Ishikawa (cell line): ENCODE results near the gene ATRNL1.

Experiments
- CREB1 ChIP-seq: IDR thresholded peaks from 2 replicates; pipeline ENCODE4 v1.6.1; 2012; ENCODE audit warnings: low read depth
- EGR1 ChIP-seq: IDR thresholded peaks from 2 replicates; pipeline ENCODE4 v1.6.1; 2012
- EP300 ChIP-seq: IDR thresholded peaks from 2 replicates; pipeline ENCODE4 v1.6.1; 2012; ENCODE audit warnings: borderline replicate concordance
- RAD21 ChIP-seq: IDR thresholded peaks from 2 replicates; pipeline ENCODE4 v1.6.1; 2012; ENCODE audit warnings: low read depth
- REST ChIP-seq: IDR thresholded peaks from 2 replicates; pipeline ENCODE4 v1.6.1; 2012; ENCODE audit warnings: low read depth, mild to moderate bottlenecking
- TAF1 ChIP-seq: IDR thresholded peaks from 2 replicates; pipeline ENCODE4 v1.6.1; 2012; ENCODE audit warnings: low read depth, mild to moderate bottlenecking
- TCF12 ChIP-seq: IDR thresholded peaks from 2 replicates; pipeline ENCODE4 v1.6.1; 2012; ENCODE audit warnings: low read depth
- TEAD4 ChIP-seq: IDR thresholded peaks from 2 replicates; pipeline ENCODE4 v1.6.1; 2012
- ZBTB7A ChIP-seq: IDR thresholded peaks from 2 replicates; pipeline ENCODE4 v1.6.1; 2012; ENCODE audit warnings: low read depth
- TF ChIP-seq, protein P1 (sequence below): IDR thresholded peaks from 2 replicates; pipeline ENCODE4 v1.6.1; 2012

DNA sequence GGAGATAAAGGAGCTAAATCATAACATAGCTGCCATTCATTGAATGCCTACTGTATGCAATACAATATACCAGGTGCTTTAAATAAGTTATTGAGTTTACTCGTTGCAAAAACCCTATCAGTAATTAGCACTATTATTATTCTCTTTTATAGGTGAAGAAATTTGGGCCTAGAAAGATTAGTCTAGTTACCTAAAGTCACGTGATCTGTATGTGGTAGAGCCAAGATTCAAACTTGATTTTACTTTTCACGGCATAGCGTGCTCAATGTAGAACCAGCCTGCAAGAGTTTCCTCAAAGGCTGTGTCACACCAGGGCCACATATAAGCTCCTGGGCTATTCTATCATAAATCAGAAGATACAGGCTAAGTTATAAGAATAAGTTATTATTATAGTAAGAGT, 740.0 kb downstream of the ATRNL1 start:
- TF ChIP-seq EP300 = no peak
- TF ChIP-seq RAD21 = no peak
- TF ChIP-seq, protein P1, sequence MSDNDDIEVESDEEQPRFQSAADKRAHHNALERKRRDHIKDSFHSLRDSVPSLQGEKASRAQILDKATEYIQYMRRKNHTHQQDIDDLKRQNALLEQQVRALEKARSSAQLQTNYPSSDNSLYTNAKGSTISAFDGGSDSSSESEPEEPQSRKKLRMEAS = no peak
- TF ChIP-seq REST = no peak
- no peak for TF ChIP-seq TAF1
- TF ChIP-seq EGR1 = no peak
- TF ChIP-seq ZBTB7A = no peak
- TF ChIP-seq TCF12 = no peak
- TF ChIP-seq CREB1 = no peak
- no peak for TF ChIP-seq TEAD4
